Stimulated activated CD8-positive, alpha-beta memory T cell treated with anti-CD3 and anti-CD28 coated beads, Interleukin-4, amount 100 ng/mL, for 24 hours (primary cell): ENCODE measurements around the gene LDLR.
"Not testable (repeated sequence)": the region's sequence is repeated elsewhere in the genome, so short reads cannot be mapped to it uniquely, and the experiment has no call there.

Source experiments
- DNase-seq: peaks from one replicate; pipeline ENCODE4 v3.0.0-alpha.2; 2020; ENCODE audit warnings: low read depth

Gene LDLR

GRCh38 chr19:11106477-11106876, 17.2 kb downstream of the LDLR start:
- no peak for DNase-seq

DNA sequence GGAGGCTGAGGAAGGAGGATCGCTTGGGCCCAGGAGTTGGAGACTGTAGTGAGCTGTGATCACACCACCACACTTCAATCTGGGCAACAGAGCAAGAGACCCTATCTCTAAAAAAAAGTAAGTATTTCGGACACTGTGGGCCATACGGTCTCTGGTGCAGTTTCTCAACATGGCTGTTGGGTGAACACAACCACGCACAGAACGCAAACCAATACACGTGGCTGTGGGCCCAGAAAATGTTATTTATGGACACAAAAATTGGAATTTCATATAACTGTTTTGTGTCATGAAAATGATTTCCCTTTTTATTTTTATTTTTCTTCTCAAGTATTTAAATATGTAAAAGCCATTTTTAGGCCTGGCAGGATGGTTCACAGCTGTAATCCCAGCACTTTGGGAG, 19.5 kb downstream of the LDLR start:
- DNase-seq, result no peak

DNA sequence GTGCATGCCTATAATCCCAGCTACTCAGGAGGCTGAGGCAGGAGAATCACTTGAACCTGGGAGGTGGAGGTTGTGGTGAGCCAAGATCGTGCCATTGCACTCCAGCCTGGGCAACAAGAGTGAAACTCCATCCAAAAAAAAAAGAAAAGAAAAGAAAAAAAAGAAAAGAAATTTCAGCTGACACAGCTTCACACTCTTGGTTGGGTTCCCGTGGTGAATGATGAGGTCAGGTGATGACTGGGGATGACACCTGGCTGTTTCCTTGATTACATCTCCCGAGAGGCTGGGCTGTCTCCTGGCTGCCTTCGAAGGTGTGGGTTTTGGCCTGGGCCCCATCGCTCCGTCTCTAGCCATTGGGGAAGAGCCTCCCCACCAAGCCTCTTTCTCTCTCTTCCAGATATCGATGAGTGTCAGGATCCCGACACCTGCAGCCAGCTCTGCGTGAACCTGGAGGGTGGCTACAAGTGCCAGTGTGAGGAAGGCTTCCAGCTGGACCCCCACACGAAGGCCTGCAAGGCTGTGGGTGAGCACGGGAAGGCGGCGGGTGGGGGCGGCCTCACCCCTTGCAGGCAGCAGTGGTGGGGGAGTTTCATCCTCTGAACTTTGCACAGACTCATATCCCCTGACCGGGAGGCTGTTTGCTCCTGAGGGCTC, 22.0 kb downstream of the LDLR start:
- no peak for DNase-seq

DNA sequence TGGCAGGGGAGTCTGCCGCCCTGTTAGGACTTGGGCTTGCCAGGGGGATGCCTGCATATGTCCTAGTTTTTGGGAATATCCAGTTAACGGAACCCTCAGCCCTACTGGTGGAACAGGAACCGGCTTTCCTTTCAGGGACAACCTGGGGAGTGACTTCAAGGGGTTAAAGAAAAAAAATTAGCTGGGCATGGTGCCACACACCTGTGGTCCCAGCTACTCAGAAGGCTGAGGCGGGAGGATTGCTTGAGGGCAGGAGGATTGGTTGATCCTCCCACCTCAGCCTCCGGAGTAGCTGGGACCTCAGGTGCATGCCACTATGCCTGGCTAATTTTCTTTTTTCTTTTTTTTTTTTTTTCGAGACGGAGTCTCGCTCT, 22.5 kb downstream of the LDLR start:
- no peak for DNase-seq

GRCh38 chr19:11113140-11113708, 24.0 kb downstream of the LDLR start:
- no peak for DNase-seq

- DNase-seq, result no peak
Observed at GRCh38 chr19:11115042-11115441, 25.8 kb downstream of the LDLR start.

DNA sequence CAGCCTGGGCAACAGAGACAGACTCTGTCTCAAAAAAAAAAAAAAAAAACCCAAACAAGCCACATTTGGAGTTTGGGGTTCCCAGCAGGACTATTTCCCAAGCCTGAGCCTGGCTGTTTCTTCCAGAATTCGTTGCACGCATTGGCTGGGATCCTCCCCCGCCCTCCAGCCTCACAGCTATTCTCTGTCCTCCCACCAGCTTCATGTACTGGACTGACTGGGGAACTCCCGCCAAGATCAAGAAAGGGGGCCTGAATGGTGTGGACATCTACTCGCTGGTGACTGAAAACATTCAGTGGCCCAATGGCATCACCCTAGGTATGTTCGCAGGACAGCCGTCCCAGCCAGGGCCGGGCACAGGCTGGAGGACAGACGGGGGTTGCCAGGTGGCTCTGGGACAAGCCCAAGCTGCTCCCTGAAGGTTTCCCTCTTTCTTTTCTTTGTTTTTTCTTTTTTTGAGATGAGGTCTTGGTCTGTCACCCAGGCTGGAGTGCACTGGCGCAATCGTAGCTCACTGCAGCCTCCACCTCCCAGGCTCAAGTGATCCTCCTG, 26.7 kb downstream of the LDLR start:
- DNase-seq, result no peak

DNA sequence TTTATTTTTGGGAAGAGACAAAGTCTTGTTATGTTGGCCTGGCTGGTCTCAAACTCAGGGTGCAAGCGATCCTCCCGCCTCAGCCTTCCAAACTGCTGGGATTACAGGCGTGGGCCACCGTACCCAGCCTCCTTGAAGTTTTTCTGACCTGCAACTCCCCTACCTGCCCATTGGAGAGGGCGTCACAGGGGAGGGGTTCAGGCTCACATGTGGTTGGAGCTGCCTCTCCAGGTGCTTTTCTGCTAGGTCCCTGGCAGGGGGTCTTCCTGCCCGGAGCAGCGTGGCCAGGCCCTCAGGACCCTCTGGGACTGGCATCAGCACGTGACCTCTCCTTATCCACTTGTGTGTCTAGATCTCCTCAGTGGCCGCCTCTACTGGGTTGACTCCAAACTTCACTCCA, 27.2 kb downstream of the LDLR start:
- no peak for DNase-seq

- not testable (repeated sequence) for DNase-seq
Observed at GRCh38 chr19:11121963-11122362, 32.7 kb downstream of the LDLR start.

DNA sequence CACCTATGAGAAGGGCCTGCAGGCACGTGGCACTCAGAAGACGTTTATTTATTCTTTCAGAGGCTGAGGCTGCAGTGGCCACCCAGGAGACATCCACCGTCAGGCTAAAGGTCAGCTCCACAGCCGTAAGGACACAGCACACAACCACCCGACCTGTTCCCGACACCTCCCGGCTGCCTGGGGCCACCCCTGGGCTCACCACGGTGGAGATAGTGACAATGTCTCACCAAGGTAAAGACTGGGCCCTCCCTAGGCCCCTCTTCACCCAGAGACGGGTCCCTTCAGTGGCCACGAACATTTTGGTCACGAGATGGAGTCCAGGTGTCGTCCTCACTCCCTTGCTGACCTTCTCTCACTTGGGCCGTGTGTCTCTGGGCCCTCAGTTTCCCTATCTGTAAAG, 33.9 kb downstream of the LDLR start:
- no peak for DNase-seq

GRCh38 chr19:11124157-11124556, 34.9 kb downstream of the LDLR start:
- DNase-seq, result not testable (repeated sequence)

- DNase-seq, result peak; percentile 59
Observed at GRCh38 chr19:11125994-11126685, 36.9 kb downstream of the LDLR start.

DNA sequence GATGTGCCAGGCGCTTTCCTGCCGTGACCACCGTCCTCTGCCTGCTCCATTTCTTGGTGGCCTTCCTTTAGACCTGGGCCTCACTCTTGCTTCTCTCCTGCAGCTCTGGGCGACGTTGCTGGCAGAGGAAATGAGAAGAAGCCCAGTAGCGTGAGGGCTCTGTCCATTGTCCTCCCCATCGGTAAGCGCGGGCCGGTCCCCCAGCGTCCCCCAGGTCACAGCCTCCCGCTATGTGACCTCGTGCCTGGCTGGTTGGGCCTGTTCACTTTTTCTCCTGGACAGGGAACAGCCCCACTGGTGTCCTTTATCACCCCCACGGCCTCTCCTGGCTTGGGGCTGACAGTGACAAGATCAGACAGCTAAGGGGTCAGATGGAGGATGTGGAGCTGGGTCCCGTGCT, 38.6 kb downstream of the LDLR start:
- no peak for DNase-seq

DNA sequence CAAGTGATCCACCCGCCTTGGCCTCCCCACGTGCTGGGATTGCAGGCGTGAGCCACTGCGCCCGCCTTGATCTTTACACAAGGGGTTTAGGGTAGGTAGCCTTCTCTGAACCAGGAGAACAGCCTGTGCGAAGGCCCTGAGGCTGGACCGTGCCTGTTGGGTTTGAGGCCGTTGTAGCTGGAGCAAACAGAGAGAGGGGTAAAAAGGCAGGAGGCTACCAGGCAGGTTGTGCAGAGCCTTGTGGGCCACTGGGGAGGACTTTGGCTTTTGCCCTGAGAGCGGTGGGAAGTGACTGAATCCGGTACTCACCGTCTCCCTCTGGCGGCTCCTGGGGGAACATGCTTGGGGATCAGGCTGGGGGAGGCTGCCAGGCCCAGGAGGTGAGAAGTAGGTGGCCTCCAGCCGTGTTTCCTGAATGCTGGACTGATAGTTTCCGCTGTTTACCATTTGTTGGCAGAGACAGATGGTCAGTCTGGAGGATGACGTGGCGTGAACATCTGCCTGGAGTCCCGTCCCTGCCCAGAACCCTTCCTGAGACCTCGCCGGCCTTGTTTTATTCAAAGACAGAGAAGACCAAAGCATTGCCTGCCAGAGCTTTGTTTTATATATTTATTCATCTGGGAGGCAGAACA, 41.7 kb downstream of the LDLR start:
- peak; percentile 57 for DNase-seq

DNA sequence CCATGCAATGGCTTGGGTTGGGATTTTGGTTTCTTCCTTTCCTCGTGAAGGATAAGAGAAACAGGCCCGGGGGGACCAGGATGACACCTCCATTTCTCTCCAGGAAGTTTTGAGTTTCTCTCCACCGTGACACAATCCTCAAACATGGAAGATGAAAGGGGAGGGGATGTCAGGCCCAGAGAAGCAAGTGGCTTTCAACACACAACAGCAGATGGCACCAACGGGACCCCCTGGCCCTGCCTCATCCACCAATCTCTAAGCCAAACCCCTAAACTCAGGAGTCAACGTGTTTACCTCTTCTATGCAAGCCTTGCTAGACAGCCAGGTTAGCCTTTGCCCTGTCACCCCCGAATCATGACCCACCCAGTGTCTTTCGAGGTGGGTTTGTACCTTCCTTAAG, 42.2 kb downstream of the LDLR start:
- DNase-seq, result no peak

GRCh38 chr19:11136400-11137101, 47.3 kb downstream of the LDLR start:
- no peak for DNase-seq

GRCh38 chr19:11137542-11138384, 48.5 kb downstream of the LDLR start:
- peak; percentile 28 for DNase-seq

GRCh38 chr19:11138601-11139300, 49.5 kb downstream of the LDLR start:
- no peak for DNase-seq

GRCh38 chr19:11140023-11140538, 50.8 kb downstream of the LDLR start:
- DNase-seq, result not testable (repeated sequence)

GRCh38 chr19:11140896-11141295, 51.6 kb downstream of the LDLR start:
- DNase-seq, result no peak
